H1 (cell line): Measurements from ENCODE around the gene EBLN2. TPM values are rescaled to one million over a fixed set of nuclear protein-coding genes. Genes with fewer than 3 reads are reported as not detected.

Experiments
- CTCF ChIA-PET: fragments of 300-600 bp; sonication (Branson Sonifier 250); formaldehyde crosslinking; loops from one replicate; lab custom pipeline; 2021; ENCODE audit not compliant: partially characterized antibody; lab: Charles Lee
- POLR2A ChIA-PET: fragments of 300-600 bp; sonication (Branson Sonifier 250); formaldehyde crosslinking; loops from one replicate; lab custom pipeline; 2021; ENCODE audit warnings: inconsistent platforms; ENCODE audit not compliant: partially characterized antibody; lab: Charles Lee
- DNase-seq, 2 experiments: peaks; one replicate each; pipeline versions ENCODE4 v3.0.0 to v3.0.0-alpha.2; 2010 to 2022; ENCODE audit warnings: low spot score in 2 of 2, low read depth in 1 of 2, mixed read lengths in 1 of 2
- FAIRE-seq: peaks from 2 replicates; lab custom pipeline; 2011; peaks lifted over from hg19 to GRCh38; lab: Jason Lieb, UNC
- H2AFZ ChIP-seq: 2 replicates; pipeline ENCODE4 v1.8.1; 2012; ENCODE audit warnings: low read length, inconsistent platforms
- H2AK5ac ChIP-seq: 2 replicates; pipeline ENCODE4 v1.6.1; 2013; ENCODE audit warnings: low read depth, low read length
- H2BK120ac ChIP-seq: replicated peaks from 2 replicates; pipeline ENCODE3; 2013; ENCODE audit warnings: low read depth, low read length, inconsistent platforms
- H2BK12ac ChIP-seq: 2 replicates; pipeline ENCODE4 v1.6.1; 2013; ENCODE audit warnings: low read depth, low read length
- H2BK15ac ChIP-seq: 2 replicates; pipeline ENCODE4 v1.6.1; 2013; ENCODE audit warnings: low read length
- H2BK20ac ChIP-seq: 2 replicates; pipeline ENCODE4 v1.6.1; 2013; ENCODE audit warnings: low read length
- H2BK5ac ChIP-seq: 2 replicates; pipeline ENCODE4 v1.6.1; 2013; ENCODE audit warnings: low read depth, low read length
- H3K14ac ChIP-seq: 2 replicates; pipeline ENCODE4 v1.6.1; 2013; ENCODE audit warnings: inconsistent platforms; ENCODE audit not compliant: insufficient read length
- H3K18ac ChIP-seq: 2 replicates; pipeline ENCODE4 v1.6.1; 2013; ENCODE audit warnings: low read length; ENCODE audit errors: extremely low read depth
- H3K23ac ChIP-seq: 2 replicates; pipeline ENCODE4 v1.6.1; 2013; ENCODE audit warnings: inconsistent platforms; ENCODE audit not compliant: insufficient read length
- H3K23me2 ChIP-seq: 2 replicates; pipeline ENCODE4 v1.6.1; 2013; ENCODE audit warnings: low read depth, low read length
- H3K27ac ChIP-seq: 2 replicates; pipeline ENCODE4 v1.6.1; 2011; ENCODE audit warnings: low read depth, low read length, inconsistent platforms
- H3K27me3 ChIP-seq, 4 experiments: replicated peaks in 1 of 4; 1 replicate in 1 of 4; 2 replicates in 3 of 4; pipeline versions ENCODE4 v1.6.1 to v1.8.1; 2011 to 2013; ENCODE audit warnings: low read length in 3 of 4, mild to moderate bottlenecking in 3 of 4, inconsistent platforms in 2 of 4, mixed read lengths in 2 of 4, moderate library complexity in 1 of 4; ENCODE audit not compliant: control insufficient read depth in 3 of 4, insufficient read depth in 3 of 4; ENCODE audit errors: extremely low read depth in 1 of 4
- H3K36me3 ChIP-seq, 4 experiments: 2 replicates each; pipeline versions ENCODE4 v1.6.1 to v1.8.1; 2011 to 2013; ENCODE audit warnings: mild to moderate bottlenecking in 4 of 4, low read length in 3 of 4, moderate library complexity in 2 of 4, control low read depth in 1 of 4, inconsistent platforms in 1 of 4; ENCODE audit not compliant: insufficient read depth in 4 of 4, control insufficient read depth in 2 of 4
- H3K4ac ChIP-seq: replicated peaks from 2 replicates; pipeline ENCODE3; 2013; ENCODE audit warnings: low read length, low read depth, mixed read lengths, inconsistent platforms; ENCODE audit not compliant: insufficient read length
- H3K4me1 ChIP-seq, 4 experiments: replicated peaks in 1 of 4; 1 replicate in 1 of 4; 2 replicates in 3 of 4; pipeline versions ENCODE4 v1.6.1 to v1.8.1; 2011 to 2013; ENCODE audit warnings: low read length in 3 of 4, inconsistent platforms in 2 of 4, mixed read lengths in 1 of 4; ENCODE audit not compliant: insufficient read depth in 4 of 4, control insufficient read depth in 3 of 4
- H3K4me2 ChIP-seq, 2 experiments: 2 replicates each; pipeline versions ENCODE4 v1.6.1 to v1.8.1; 2011 to 2013; ENCODE audit warnings: low read depth in 2 of 2, low read length in 2 of 2, control low read depth in 1 of 2, inconsistent platforms in 1 of 2, mild to moderate bottlenecking in 1 of 2; ENCODE audit not compliant: insufficient read depth in 1 of 2
- H3K4me3 ChIP-seq, 4 experiments: fragments of 200-600, 300-600 bp in 1 of 4; sonication (generic), shearing (Covaris generic), sonication (Bioruptor Twin) in 1 of 4; 2 replicates each; pipeline versions ENCODE4 v1.5.1 to v1.8.1; 2011 to 2016; ENCODE audit warnings: low read length in 4 of 4, low read depth in 3 of 4, control low read depth in 2 of 4, inconsistent platforms in 2 of 4, mild to moderate bottlenecking in 2 of 4, mixed read lengths in 1 of 4, moderate library complexity in 1 of 4; ENCODE audit not compliant: insufficient read depth in 2 of 4; ENCODE audit errors: extremely low read depth in 1 of 4
- H3K56ac ChIP-seq: replicated peaks from 2 replicates; pipeline ENCODE3; 2013; ENCODE audit warnings: low read depth, mild to moderate bottlenecking, mixed read lengths, low read length, inconsistent platforms; ENCODE audit not compliant: insufficient read length
- H3K79me1 ChIP-seq: 2 replicates; pipeline ENCODE4 v1.6.1; 2013; ENCODE audit warnings: low read depth, low read length, control low read depth
- H3K79me2 ChIP-seq, 2 experiments: 2 replicates each; pipeline versions ENCODE4 v1.6.1 to v1.8.1; 2012 to 2013; ENCODE audit warnings: low read length in 2 of 2, mild to moderate bottlenecking in 2 of 2, inconsistent platforms in 1 of 2; ENCODE audit not compliant: insufficient read depth in 2 of 2, control insufficient read depth in 1 of 2
- H3K9ac ChIP-seq, 4 experiments: replicated peaks in 1 of 4; 1 replicate in 1 of 4; 2 replicates in 3 of 4; pipeline versions ENCODE4 v1.6.1 to v1.8.1; 2011 to 2013; ENCODE audit warnings: low read depth in 3 of 4, low read length in 3 of 4, control low read depth in 2 of 4, mild to moderate bottlenecking in 2 of 4, moderate library complexity in 2 of 4, inconsistent platforms in 1 of 4; ENCODE audit errors: extremely low read depth in 1 of 4
- H3K9me3 ChIP-seq, 2 experiments: 2 replicates each; pipeline versions ENCODE4 v1.6.1 to v1.8.1; 2012 to 2013; ENCODE audit warnings: mild to moderate bottlenecking in 2 of 2, moderate library complexity in 2 of 2, control low read depth in 1 of 2, inconsistent platforms in 1 of 2, low read depth in 1 of 2, low read length in 1 of 2, mixed read lengths in 1 of 2; ENCODE audit not compliant: insufficient read depth in 2 of 2
- H4K20me1 ChIP-seq, 2 experiments: replicated peaks in 1 of 2; 2 replicates each; pipeline versions ENCODE3 to v1.8.1; 2011 to 2013; ENCODE audit warnings: inconsistent platforms in 2 of 2, low read length in 2 of 2, mild to moderate bottlenecking in 1 of 2; ENCODE audit not compliant: insufficient read depth in 2 of 2, control insufficient read depth in 1 of 2
- H4K5ac ChIP-seq: 2 replicates; pipeline ENCODE4 v1.6.1; 2013; ENCODE audit warnings: low read length, low read depth, mixed read lengths, inconsistent platforms; ENCODE audit not compliant: insufficient read length
- H4K8ac ChIP-seq: 2 replicates; pipeline ENCODE4 v1.8.0; 2013; ENCODE audit warnings: mild to moderate bottlenecking, moderate library complexity, low read length, inconsistent platforms; ENCODE audit not compliant: insufficient read depth; ENCODE audit errors: extremely low read depth
- H4K91ac ChIP-seq: replicated peaks from 2 replicates; pipeline ENCODE3; 2013; ENCODE audit warnings: low read length, mixed read lengths, inconsistent platforms; ENCODE audit not compliant: insufficient read length
- CTBP2 ChIP-seq: IDR thresholded peaks from 2 replicates; pipeline ENCODE4 v1.7.0; 2011; ENCODE audit warnings: borderline replicate concordance, mild to moderate bottlenecking, moderate library complexity, mixed read lengths, low read length; ENCODE audit not compliant: insufficient read depth, insufficient read length
- EGR1 ChIP-seq: IDR thresholded peaks from 2 replicates; pipeline ENCODE4 v1.6.1; 2011; ENCODE audit warnings: low read depth, low read length, borderline replicate concordance
- EP300 ChIP-seq, 2 experiments: IDR thresholded peaks; 1 replicate in 1 of 2; 2 replicates in 1 of 2; pipeline ENCODE4 v1.6.1; 2011 to 2012; ENCODE audit warnings: low read depth in 2 of 2, low read length in 2 of 2, mild to moderate bottlenecking in 2 of 2, borderline replicate concordance in 1 of 2, inconsistent platforms in 1 of 2, moderate library complexity in 1 of 2
- JUN ChIP-seq: IDR thresholded peaks from 2 replicates; pipeline ENCODE4 v1.6.1; 2011; ENCODE audit warnings: low read depth, mild to moderate bottlenecking, improper control_type of control experiment, low read length
- RAD21 ChIP-seq, 2 experiments: IDR thresholded peaks in 1 of 2; conservative IDR thresholded peaks in 1 of 2; 2 replicates each; pipeline ENCODE4 v1.6.1; 2011; ENCODE audit warnings: low read depth in 2 of 2, low read length in 2 of 2, improper control_type of control experiment in 1 of 2, inconsistent platforms in 1 of 2, mild to moderate bottlenecking in 1 of 2, moderate library complexity in 1 of 2
- SUZ12 ChIP-seq: fragments of 200-600 bp; sonication (generic); IDR thresholded peaks from 2 replicates; pipeline ENCODE4 v1.6.1; 2012; ENCODE audit warnings: mild to moderate bottlenecking, inconsistent platforms, low read length, moderate library complexity, mixed read lengths
- WGBS, 2 experiments: shearing (Covaris generic) in 1 of 2; methylation state at CpG; one replicate each; pipeline versions ENCODE4 v1.1.6 to v1.1.7; 2013 to 2015; ENCODE audit warnings: low lambda C conversion rate in 2 of 2, mixed read lengths in 2 of 2, inconsistent platforms in 1 of 2, low coverage in 1 of 2, missing lambda C conversion rate in 1 of 2; ENCODE audit not compliant: insufficient replicate concordance in 2 of 2, insufficient coverage in 1 of 2, insufficient read length in 1 of 2; ENCODE audit errors: extremely low coverage in 1 of 2, missing lambda C conversion rate in 1 of 2; 5-methylcytosine and 5-hydroxymethylcytosine counted together
- polyA plus RNA-seq, 7 experiments: library from polyadenylated mRNA; depleted of rRNA in 3 of 7; stranded (reverse) in 5 of 7; unstranded in 2 of 7; fragments of >200 nt in 5 of 7; fragments of 200-250 nt in 2 of 7; gene quantifications; 1 replicate in 5 of 7; 2 replicates in 1 of 7; 4 replicates in 1 of 7; pipeline versions ENCODE4 v1.2.1 to v1.2.3, GENCODE V29; 2011 to 2013; ENCODE audit warnings: missing spikeins in 2 of 7, mixed read lengths in 2 of 7
- total RNA-seq: library from RNA; stranded (reverse); fragmentation: NEBNext Ultra II Directional; extraction: Animal tissue kit (Norgen Biotek cat#: 25700); gene quantifications from 2 replicates; pipeline ENCODE4 v1.2.1, GENCODE V29; 2021
- TF ChIP-seq, protein P1 (sequence below), 3 experiments: IDR thresholded peaks; 1 replicate in 2 of 3; 2 replicates in 1 of 3; pipeline versions ENCODE4 v1.5.1 to v1.6.1; 2011; ENCODE audit warnings: low read length in 3 of 3, mild to moderate bottlenecking in 3 of 3, inconsistent platforms in 2 of 3, low read depth in 1 of 3, moderate library complexity in 1 of 3; ENCODE audit not compliant: insufficient read depth in 1 of 3; ENCODE audit errors: control extremely low read depth in 1 of 3
- TF ChIP-seq, protein P2 (sequence below): IDR thresholded peaks from 2 replicates; pipeline ENCODE4 v1.6.1; 2011; ENCODE audit warnings: low read depth, mild to moderate bottlenecking, low read length; ENCODE audit not compliant: insufficient read depth

EBLN2 gene
- total and polyA plus RNA-seq, 2 of the 8 experiments (the other 6 are each of a cell fraction or from before 2014, with no cell fraction given), result 1.9 to 3.8 TPM

DNA sequence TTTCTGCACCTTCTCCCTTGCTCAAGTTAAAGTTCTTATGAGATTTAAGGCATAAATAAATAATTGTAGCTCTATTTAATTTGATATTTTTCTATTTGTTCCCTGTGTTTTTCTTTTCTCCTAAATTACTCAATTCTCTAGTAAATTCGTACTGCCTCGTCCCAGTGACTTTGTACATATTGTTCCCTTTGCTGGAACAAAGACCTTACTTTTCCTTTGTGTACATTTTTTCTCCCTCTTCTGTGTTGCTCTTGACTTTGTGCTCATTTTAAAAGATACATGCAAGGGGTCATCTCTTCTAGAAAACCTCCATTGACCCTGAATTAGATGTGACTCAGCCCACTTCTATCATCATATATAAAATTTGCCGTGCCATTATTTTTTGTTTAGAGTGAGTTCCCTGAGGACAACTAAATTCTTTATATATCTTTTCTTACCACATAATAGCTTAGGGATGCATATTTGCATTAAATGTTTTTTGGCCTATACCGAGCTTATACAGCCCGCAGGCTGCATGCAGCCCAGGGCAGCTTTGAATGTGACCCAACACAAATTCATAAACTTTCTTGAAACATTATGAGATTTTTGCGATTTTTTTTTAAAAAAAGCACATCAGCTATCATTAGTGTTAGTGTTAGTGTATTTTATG, 35.2 kb upstream of the EBLN2 start:
- ChIA-PET CTCF (interaction anchor here (1.1 to 2.3 kb wide), 7 partner anchors 8 to 88 kb away, joined by 3 to 8 read pairs (median 3); no protein-coding TSS in a partner anchor), POLR2A (interaction anchor here (0.7 to 2.3 kb wide), 5 partner anchors 9 to 90 kb away, joined by 3 to 10 read pairs (median 8); partner anchors contain the start of gene PPP4R2)
- no peak overlapping the region for H3K27ac ChIP-seq
- H2BK5ac ChIP-seq, result no peak overlapping the region
- H3K56ac ChIP-seq, result no peak overlapping the region
- no peaks in the 10 kb centered on the region for H3K36me3 ChIP-seq
- no peak overlapping the region for H3K4ac ChIP-seq
- no peak overlapping the region for H2AFZ ChIP-seq
- H2BK12ac ChIP-seq, result no peak overlapping the region
- no peak overlapping the region for H3K14ac ChIP-seq
- H4K20me1 ChIP-seq, result peaks cover 13 to 16% of the 10 kb centered on the region in 2 experiments
- DNase-seq, result no peak
- no peak overlapping the region for H4K5ac ChIP-seq
- 83% methylated on average over 6 of the region's 6 CpGs; no CpG with 5 or more reads in 1 of the 2 experiments for WGBS, 2 experiments
- H3K4me1 ChIP-seq, result peaks cover 0 to 9% (median 6%) of the 10 kb centered on the region in 4 experiments; a peak in 6 of 7 replicates
- no peaks in the 10 kb centered on the region for H3K27me3 ChIP-seq
- no peak overlapping the region for H4K91ac ChIP-seq
- no peak overlapping the region for H3K4me3 ChIP-seq
- H3K23ac ChIP-seq, result no peak overlapping the region
- H2BK15ac ChIP-seq, result no peak overlapping the region
- peaks cover 6% of the 10 kb centered on the region; the same call in 1 of the 2 replicates for H3K79me1 ChIP-seq
- H2AK5ac ChIP-seq, result no peak overlapping the region
- no peaks in the 10 kb centered on the region for H3K9me3 ChIP-seq
- FAIRE-seq, result no peak
- H3K9ac ChIP-seq, result no peak overlapping the region
- H3K23me2 ChIP-seq, result no peaks in the 10 kb centered on the region; the same call in 1 of the 2 replicates
- H2BK120ac ChIP-seq, result no peak overlapping the region
- H3K18ac ChIP-seq, result no peak overlapping the region
- no peak overlapping the region for H2BK20ac ChIP-seq
- H3K4me2 ChIP-seq, result no peak overlapping the region
- H4K8ac ChIP-seq, result no peak overlapping the region
- peaks cover 39 to 100% of the 10 kb centered on the region in 2 experiments for H3K79me2 ChIP-seq
- TF ChIP-seq SUZ12, result no peak
- TF ChIP-seq JUN, result no peak
- TF ChIP-seq RAD21 (IDR thresholded peaks at IDR 0.05 in 1 of 2, conservative IDR thresholded peaks at IDR 0.05 in 1 of 2; ENCODE audit: low read depth in 2 of 2, low read length in 2 of 2), result no peak
- no peak for TF ChIP-seq EP300 (IDR thresholded peaks at IDR 0.05; ENCODE audit: borderline replicate concordance in 1 of 2, low read depth in 2 of 2, low read length in 2 of 2)
- TF ChIP-seq, protein P1, sequence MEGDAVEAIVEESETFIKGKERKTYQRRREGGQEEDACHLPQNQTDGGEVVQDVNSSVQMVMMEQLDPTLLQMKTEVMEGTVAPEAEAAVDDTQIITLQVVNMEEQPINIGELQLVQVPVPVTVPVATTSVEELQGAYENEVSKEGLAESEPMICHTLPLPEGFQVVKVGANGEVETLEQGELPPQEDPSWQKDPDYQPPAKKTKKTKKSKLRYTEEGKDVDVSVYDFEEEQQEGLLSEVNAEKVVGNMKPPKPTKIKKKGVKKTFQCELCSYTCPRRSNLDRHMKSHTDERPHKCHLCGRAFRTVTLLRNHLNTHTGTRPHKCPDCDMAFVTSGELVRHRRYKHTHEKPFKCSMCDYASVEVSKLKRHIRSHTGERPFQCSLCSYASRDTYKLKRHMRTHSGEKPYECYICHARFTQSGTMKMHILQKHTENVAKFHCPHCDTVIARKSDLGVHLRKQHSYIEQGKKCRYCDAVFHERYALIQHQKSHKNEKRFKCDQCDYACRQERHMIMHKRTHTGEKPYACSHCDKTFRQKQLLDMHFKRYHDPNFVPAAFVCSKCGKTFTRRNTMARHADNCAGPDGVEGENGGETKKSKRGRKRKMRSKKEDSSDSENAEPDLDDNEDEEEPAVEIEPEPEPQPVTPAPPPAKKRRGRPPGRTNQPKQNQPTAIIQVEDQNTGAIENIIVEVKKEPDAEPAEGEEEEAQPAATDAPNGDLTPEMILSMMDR (IDR thresholded peaks at IDR 0.05; ENCODE audit: control extremely low read depth in 1 of 3, insufficient read depth in 1 of 3, low read depth in 1 of 3, low read length in 3 of 3), result no peak
- TF ChIP-seq CTBP2, result no peak
- no peak for TF ChIP-seq EGR1
- TF ChIP-seq, protein P2, sequence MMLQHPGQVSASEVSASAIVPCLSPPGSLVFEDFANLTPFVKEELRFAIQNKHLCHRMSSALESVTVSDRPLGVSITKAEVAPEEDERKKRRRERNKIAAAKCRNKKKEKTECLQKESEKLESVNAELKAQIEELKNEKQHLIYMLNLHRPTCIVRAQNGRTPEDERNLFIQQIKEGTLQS, result no peak
